Measurements from ENCODE around the gene EMP1.

The EMP1 gene, protein sequence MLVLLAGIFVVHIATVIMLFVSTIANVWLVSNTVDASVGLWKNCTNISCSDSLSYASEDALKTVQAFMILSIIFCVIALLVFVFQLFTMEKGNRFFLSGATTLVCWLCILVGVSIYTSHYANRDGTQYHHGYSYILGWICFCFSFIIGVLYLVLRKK

GRCh38 chr12:13196130-13196921 is at the start of gene EMP1:
EMP1 (plus strand) TSS chr12:13196726; CDS start chr12:13211511, 14,785 bp downstream.
- DNase-seq (ENCODE audit: low read depth, low spot score), result no peak

GRCh38 chr12:13147688-13148484 is 48.6 kb upstream of the EMP1 start:
- no peak for DNase-seq (ENCODE audit: low read depth, low spot score)

DNA sequence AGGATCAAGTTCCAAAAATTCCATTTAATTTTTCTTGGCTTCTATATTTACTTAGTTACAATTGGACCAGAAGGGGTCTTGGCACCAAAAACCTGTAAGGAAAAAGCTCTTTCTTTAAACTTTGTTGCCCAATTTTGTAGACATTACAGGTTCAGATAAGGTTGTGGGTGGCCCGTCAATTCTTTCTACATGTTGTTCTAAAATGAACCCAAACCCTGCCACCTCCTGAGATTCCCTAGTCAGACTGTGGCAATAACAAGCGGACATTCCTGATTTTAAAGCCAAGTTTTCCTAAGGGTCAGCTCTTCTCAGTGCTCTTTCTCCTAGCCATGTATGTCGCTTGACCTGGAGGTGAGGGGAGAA is 48.1 kb upstream of the EMP1 start:
- DNase-seq (ENCODE audit: low read depth, low spot score), result no peak

DNA sequence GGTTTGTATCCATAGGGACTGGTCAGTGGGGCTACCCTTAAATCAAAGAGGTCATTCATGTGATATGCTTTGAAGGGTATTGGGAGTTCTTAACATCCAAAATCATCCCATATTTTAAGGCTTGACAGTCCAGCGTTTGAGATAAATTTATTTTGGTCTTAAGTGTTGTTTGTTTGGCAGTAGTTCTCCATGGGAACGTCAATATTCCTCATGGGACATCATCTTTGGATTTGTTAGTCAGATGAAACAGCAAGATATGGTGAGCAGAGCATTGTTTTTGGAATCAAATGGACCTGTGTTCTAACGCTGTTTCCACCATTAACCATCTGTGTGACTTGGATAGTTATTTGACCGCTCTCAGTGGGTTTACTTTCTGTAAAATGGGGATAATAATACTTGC is 47.1 kb upstream of the EMP1 start:
- DNase-seq (ENCODE audit: low read depth, low spot score), result no peak

DNA sequence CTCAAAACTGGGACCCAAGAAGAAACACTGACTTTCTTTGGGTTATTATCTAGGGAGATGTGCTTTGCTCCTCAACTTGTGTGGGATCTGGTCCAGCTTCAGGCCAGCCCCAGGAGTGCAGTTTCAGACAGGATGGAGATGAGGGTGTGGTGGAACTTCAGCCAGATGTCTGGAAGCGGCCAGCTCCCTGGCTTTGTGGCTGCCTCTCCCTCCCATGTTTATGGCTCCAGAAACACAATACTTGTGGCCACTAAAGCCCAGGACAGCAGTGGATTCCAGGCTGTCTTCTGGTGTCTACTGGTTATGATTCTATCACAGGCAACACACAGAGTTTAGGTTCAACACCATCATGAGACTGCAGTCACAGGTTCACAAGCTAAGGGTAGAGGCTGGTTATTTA is 44.2 kb upstream of the EMP1 start:
- no peak for DNase-seq (ENCODE audit: low read depth, low spot score)

GRCh38 chr12:13152756-13153155 is 43.8 kb upstream of the EMP1 start:
- no peak for DNase-seq (ENCODE audit: low read depth, low spot score)

DNA sequence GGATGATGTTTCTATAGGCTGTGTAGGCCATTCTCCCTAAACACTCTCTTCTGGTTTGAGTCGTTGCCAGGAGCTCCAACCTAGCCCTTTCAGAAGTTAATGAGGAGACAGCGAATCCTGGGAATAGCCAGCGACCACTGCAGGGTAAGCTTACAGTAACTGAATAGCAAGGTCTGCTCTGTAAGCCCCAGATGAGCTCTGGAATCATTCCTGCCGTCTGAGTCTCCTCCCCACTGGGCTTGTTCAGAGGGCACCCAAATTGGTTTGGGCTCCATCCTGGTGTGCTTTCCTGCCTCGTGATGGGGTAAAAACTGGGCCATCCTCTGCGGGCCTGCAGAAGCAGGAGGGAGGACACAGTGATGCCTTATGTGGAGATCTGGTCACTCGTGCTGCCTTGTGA is 43.3 kb upstream of the EMP1 start:
- no peak for DNase-seq (ENCODE audit: low read depth, low spot score)

DNA sequence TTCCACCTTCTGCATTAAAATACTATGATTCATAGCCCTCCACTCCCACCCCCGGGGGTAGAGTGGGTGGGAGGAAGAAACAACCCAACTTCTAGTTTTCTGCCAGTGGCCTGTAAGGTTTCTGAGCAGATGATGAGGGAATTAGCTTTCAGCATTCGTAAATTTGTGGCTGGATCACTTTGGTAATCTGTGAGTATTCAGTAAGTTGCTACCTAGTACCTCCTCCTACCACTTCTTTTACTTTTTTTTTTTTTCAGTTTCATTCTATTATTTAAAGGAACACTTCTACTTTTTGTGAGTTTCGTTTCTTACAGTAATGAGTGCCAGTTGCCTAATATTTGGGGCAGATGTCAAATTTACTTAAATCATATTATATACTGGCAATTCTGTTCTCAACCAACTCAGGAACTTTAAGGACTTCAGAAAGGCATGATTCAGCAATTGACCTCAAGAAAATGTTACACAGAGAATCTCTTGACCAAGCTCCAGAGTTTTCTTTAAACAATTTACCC is 42.4 kb upstream of the EMP1 start:
- no peak for DNase-seq (ENCODE audit: low read depth, low spot score)

- DNase-seq (ENCODE audit: low read depth, low spot score), result no peak
Measured at GRCh38 chr12:13154831-13155230, 41.7 kb upstream of the EMP1 start.

DNA sequence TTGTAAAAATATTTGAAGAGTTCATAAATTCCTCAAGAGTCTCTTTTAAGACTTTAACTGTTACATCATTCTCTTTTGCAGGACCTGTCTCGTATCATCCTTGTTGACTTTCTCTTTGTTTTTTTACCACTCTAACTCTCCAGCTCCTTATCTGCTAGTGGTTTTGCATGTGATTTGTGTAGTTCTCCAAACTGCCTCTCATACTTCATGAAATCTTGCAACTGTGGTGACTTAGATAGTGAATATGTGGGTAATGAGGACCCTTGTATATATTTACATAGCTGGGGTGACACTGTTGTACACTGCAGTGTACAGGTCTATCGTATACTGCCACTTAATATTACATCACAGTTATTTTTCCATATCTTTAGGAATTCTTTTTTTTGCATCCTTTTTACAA is 40.2 kb upstream of the EMP1 start:
- no peak for DNase-seq (ENCODE audit: low read depth, low spot score)

- DNase-seq (ENCODE audit: low read depth, low spot score), result no peak
Measured at GRCh38 chr12:13161172-13161571, 35.4 kb upstream of the EMP1 start.

DNA sequence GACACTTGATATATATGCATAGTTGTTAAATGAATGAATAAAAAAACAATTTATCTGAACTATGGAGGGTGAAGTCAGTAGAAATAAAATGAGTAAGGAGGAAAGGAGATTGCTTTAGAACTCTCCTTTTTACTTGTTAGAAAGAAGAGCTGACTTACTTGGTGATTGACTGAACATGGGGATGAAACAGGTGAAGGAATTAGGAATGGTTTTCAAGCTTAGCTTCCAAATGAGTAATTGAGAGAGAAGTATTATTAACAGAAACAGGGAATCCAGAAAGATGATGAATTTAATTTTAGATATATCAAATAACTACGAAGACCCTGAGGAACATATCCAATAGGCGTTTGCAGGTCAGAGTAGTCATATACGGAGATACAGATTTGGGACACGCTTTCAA is 33.6 kb upstream of the EMP1 start:
- DNase-seq (ENCODE audit: low read depth, low spot score), result no peak

- no peak for DNase-seq (ENCODE audit: low read depth, low spot score)
Measured at GRCh38 chr12:13163868-13164635, 32.5 kb upstream of the EMP1 start.

DNA sequence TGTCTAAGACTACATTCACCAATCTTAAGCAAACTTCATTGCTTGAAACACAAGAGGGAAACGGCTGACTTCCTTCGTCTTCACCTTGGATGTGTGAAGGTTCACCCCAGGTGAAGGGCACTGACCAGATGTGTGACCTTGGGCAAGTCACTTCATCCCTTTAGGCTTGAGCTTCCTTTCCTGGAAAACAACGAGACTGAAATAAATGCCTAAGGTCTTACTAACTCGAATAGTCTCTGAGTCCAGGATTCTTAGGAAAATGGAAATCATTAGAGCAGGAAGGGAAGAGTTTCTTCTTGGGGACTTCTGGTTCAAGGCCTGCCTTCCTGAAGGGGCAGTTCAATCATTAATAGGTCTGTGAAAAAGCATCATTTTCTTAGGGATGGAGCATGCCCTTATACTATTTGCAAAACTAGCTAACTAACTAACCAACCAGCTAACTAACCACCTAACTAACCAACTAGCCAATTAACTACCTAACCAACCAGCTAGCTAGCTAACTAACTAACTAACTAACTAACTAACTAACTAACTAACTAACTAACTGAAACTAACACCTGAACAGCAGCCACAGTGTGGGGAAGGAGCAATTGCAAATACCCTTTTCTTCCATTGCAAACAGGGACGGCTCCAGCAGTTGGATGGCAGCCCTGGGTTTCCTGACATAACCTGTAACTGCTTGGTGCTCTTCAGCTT is 31.5 kb upstream of the EMP1 start:
- no peak for DNase-seq (ENCODE audit: low read depth, low spot score)

DNA sequence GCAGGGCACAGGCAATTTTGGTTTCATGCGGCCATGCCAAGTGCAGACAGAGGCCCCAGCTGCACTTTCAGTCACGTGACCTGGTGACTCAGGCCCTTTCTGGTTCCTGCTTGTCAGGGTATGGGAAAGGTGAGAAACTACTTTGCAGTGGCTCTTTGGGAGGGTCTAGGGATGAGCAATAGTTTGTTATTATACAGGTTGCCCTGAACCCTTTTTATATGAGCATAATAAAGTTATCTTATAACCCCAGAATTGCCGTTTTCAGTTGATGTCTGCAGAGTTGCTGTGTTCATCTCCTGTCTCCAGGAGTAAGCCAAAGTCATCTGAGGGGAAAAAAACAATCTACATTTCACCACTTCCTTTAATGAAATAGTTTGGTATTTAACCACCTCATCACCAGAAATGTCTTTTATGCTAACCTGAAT is 30.9 kb upstream of the EMP1 start:
- DNase-seq (ENCODE audit: low read depth, low spot score), result no peak

GRCh38 chr12:13167226-13167625 is 29.3 kb upstream of the EMP1 start:
- no peak for DNase-seq (ENCODE audit: low read depth, low spot score)

- no peak for DNase-seq (ENCODE audit: low read depth, low spot score)
Measured at GRCh38 chr12:13167906-13168305, 28.6 kb upstream of the EMP1 start.

- no peak for DNase-seq (ENCODE audit: low read depth, low spot score)
Measured at GRCh38 chr12:13169272-13169671, 27.3 kb upstream of the EMP1 start.

GRCh38 chr12:13170892-13171490 is 25.5 kb upstream of the EMP1 start:
- no peak for DNase-seq (ENCODE audit: low read depth, low spot score)

GRCh38 chr12:13171921-13172859 is 24.3 kb upstream of the EMP1 start:
- DNase-seq (ENCODE audit: low read depth, low spot score), result peak; percentile 38
